Stomach (tissue), 9 donors: ENCODE data around the gene PDE9A. TPM values are rescaled to one million over a fixed set of nuclear protein-coding genes. Genes with fewer than 3 reads are reported as not detected.

Source experiments
- DNase-seq, 2 donors: peaks; one replicate each; pipeline versions ENCODE4 v3.0.0 to v3.0.0-alpha.2; 2013 to 2019
- H3K27ac ChIP-seq, 5 donors: fragments of 200-600 bp in 4 of 5; sonication (generic) in 4 of 5; one replicate each; pipeline ENCODE4 v1.5.1; 2013 to 2019; ENCODE audit warnings: mild to moderate bottlenecking in 1 of 5, moderate library complexity in 1 of 5
- H3K27me3 ChIP-seq, 3 donors: fragments of 200-600 bp; sonication (generic); one replicate each; pipeline ENCODE4 v1.5.1; 2017 to 2019; ENCODE audit warnings: mixed run types in 1 of 3
- H3K36me3 ChIP-seq, 4 donors: fragments of 200-600 bp; sonication (generic); 1 replicate in 3 of 4; 2 replicates in 1 of 4; pipeline ENCODE4 v1.5.1; 2016 to 2019
- H3K4me1 ChIP-seq, 4 donors: fragments of 200-600 bp; sonication (generic); one replicate each; pipeline ENCODE4 v1.5.1; 2016 to 2019
- H3K4me3 ChIP-seq, 4 donors: fragments of 200-600 bp; sonication (generic) in 3 of 4; one replicate each; pipeline ENCODE4 v1.5.1; 2016 to 2019; ENCODE audit warnings: mild to moderate bottlenecking in 1 of 4
- H3K9me3 ChIP-seq, 4 donors: fragments of 200-600 bp; sonication (generic); one replicate each; pipeline ENCODE4 v1.5.1; 2016 to 2019
- CTCF ChIP-seq, 7 experiments: fragments of 450-650 bp in 4 of 7; fragments of 200-600 bp in 3 of 7; sonication (generic) in 3 of 7; IDR thresholded peaks; one replicate each; pipeline ENCODE4 v1.5.1; 2016 to 2019; ENCODE audit warnings: antibody characterized with exemption in 7 of 7, control low read depth in 2 of 7, mild to moderate bottlenecking in 1 of 7
- EP300 ChIP-seq: sonication (generic); formaldehyde crosslinking; IDR thresholded peaks from one replicate; pipeline ENCODE4 v1.6.1; 2017; ENCODE audit warnings: antibody characterized with exemption
- POLR2A ChIP-seq, 4 donors: fragments of 450-650 bp; IDR thresholded peaks; one replicate each; pipeline ENCODE4 v1.6.1; 2016; ENCODE audit warnings: antibody characterized with exemption in 4 of 4, control low read depth in 2 of 4, mild to moderate bottlenecking in 1 of 4, moderate library complexity in 1 of 4
- POLR2AphosphoS5 ChIP-seq, 3 donors: sonication (generic); formaldehyde crosslinking; IDR thresholded peaks; one replicate each; pipeline ENCODE4 v1.6.1; 2016; ENCODE audit warnings: antibody characterized with exemption in 3 of 3
- WGBS, 5 donors: extraction: QIAGEN DNeasy Blood & Tissue Kit in 3 of 5; methylation state at CpG; one replicate each; pipeline versions ENCODE4 v1.1.5 to v1.1.7; 2013 to 2018; 5-methylcytosine and 5-hydroxymethylcytosine counted together
- intact Hi-C: fragments of 100-400 bp; cut with DNase I; formaldehyde crosslinking; loops from one replicate; pipeline ENCODE4 v1.15.1; 2023; ENCODE audit warnings: low total_unique reads
- polyA plus RNA-seq, 3 donors: library from polyadenylated mRNA; stranded (reverse); fragments of 200-250 nt; gene quantifications; one replicate each; pipeline ENCODE4 v1.2.3, GENCODE V29; 2013
- total RNA-seq, 5 donors: library from RNA; depleted of rRNA; stranded (reverse); fragments of >200 nt; gene quantifications; one replicate each; pipeline versions ENCODE4 v1.1.0 to v1.2.3, GENCODE V29; 2014 to 2016
- donor health status: healthy with polysubstance abuse.
- donor health status: Bipolar disorder and iron deficiency.
- donor health status: healthy.

PDE9A gene
- total and polyA plus RNA-seq, 8 donors: 6.4 to 77.1 (median 11.9) TPM

DNA sequence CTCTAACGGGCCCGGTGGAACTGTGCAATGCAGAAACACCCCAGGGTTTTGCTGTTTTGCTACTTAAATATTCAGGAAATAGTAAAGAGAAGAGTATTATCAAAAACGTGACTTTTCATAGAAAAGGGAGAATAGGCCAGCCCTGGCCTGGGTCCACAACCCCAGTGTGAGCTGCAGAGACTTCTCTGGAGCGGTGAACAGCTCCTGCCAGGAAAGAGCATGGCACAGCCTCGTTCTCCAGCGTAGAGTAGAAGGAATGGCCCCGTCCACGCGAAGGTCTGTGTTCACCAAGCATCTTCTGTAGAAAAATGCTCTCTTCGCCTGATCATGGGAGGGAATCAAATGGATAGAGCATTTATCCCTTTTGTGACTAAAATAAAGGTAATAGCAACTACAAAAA lies 51.4 kb downstream of the PDE9A start:
- TF ChIP-seq POLR2AphosphoS5 (IDR thresholded peaks at IDR 0.05) (no peak), POLR2A (IDR thresholded peaks at IDR 0.05) (no peak), EP300 (no peak), CTCF (IDR thresholded peaks at IDR 0.05) (no peak)
- DNase-seq: no peak
- no peaks in the 10 kb centered on the region for H3K9me3 ChIP-seq
- WGBS, 5 donors: 79 to 88% (median 85%) methylated on average over 10 of the region's 10 CpGs
- no peaks in the 10 kb centered on the region for H3K4me1 ChIP-seq
- H3K4me3 ChIP-seq: no peak overlapping the region
- H3K27ac ChIP-seq: no peak overlapping the region
- peaks cover 0 to 21% (median 0%) of the 10 kb centered on the region in 4 donors for H3K36me3 ChIP-seq
- intact Hi-C loops: no loop called here
- H3K27me3 ChIP-seq: no peaks in the 10 kb centered on the region

DNA sequence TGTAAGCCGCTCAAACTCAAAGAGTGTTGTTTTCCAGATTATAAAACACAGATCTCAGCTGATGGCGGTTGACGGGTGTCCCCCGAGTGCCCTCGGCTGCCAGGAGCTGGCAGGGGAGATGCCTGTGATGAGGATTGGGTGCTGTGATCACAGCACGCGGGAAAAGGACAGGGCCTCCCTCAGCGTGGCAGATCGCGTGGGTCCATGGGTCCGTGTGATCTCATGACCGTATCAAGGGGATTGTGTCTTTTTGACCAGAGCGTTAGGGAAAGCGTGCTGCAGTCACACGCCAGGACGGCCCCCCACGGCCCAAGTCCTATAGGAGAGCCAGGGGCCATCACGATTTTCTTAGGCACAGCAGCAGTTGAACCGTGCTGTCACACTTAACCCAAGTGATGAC lies 51.9 kb downstream of the PDE9A start:
- H3K27ac ChIP-seq: no peak overlapping the region
- peaks cover 0 to 19% (median 0%) of the 10 kb centered on the region in 4 donors for H3K36me3 ChIP-seq
- H3K27me3 ChIP-seq: no peaks in the 10 kb centered on the region
- intact Hi-C loops: no loop called here
- TF ChIP-seq POLR2AphosphoS5 (IDR thresholded peaks at IDR 0.05) (no peak), EP300 (no peak), CTCF (IDR thresholded peaks at IDR 0.05) (no peak), POLR2A (IDR thresholded peaks at IDR 0.05) (no peak)
- DNase-seq: no peak
- H3K4me3 ChIP-seq: no peak overlapping the region
- H3K9me3 ChIP-seq: no peaks in the 10 kb centered on the region
- 92 to 95% (median 95%) methylated on average over 19 of the region's 19 CpGs for WGBS, 5 donors
- H3K4me1 ChIP-seq: no peaks in the 10 kb centered on the region

- H3K4me3 ChIP-seq: no peak overlapping the region
- no peaks in the 10 kb centered on the region for H3K9me3 ChIP-seq
- 80 to 95% (median 95%) methylated on average over 12 to 14 of the region's 14 CpGs for WGBS, 5 donors
- no peak overlapping the region for H3K27ac ChIP-seq
- H3K36me3 ChIP-seq: peaks cover 0 to 13% (median 0%) of the 10 kb centered on the region in 4 donors
- H3K27me3 ChIP-seq: no peaks in the 10 kb centered on the region
- intact Hi-C loops: no loop called here
- no peak for DNase-seq
- H3K4me1 ChIP-seq: no peaks in the 10 kb centered on the region
- TF ChIP-seq POLR2AphosphoS5 (IDR thresholded peaks at IDR 0.05) (no peak), EP300 (no peak), POLR2A (IDR thresholded peaks at IDR 0.05) (no peak), CTCF (IDR thresholded peaks at IDR 0.05) (no peak)
These were observed 52.4 kb downstream of the PDE9A start for GRCh38 chr21:42705746-42706374.

GRCh38 chr21:42706765-42707164 lies 53.3 kb downstream of the PDE9A start:
- no peaks in the 10 kb centered on the region for H3K4me1 ChIP-seq

More at GRCh38 chr21:42706765-42707164, 53.3 kb downstream of the PDE9A start:
- DNase-seq: no peak
- Histone ChIP-seq H3K36me3 (peaks cover 0 to 9% (median 0%) of the 10 kb centered on the region in 4 donors), H3K4me3 (no peak overlapping the region), H3K9me3 (no peaks in the 10 kb centered on the region), H3K27me3 (no peaks in the 10 kb centered on the region), H3K27ac (no peak overlapping the region)
- TF ChIP-seq POLR2AphosphoS5 (IDR thresholded peaks at IDR 0.05): no peak
- no peak for TF ChIP-seq CTCF (IDR thresholded peaks at IDR 0.05)
- TF ChIP-seq POLR2A (IDR thresholded peaks at IDR 0.05): no peak
- no peak for TF ChIP-seq EP300
- intact Hi-C loops: no loop called here
- WGBS, 5 donors: 87 to 93% (median 89%) methylated on average over 13 of the region's 13 CpGs
